Measurements from ENCODE around the gene POLL. TPM values are rescaled to one million over a fixed set of nuclear protein-coding genes. Genes with fewer than 3 reads are reported as not detected.

Gene POLL
- total and polyA plus RNA-seq, 2 donors (not counting 3 experiments of a cell fraction or from before 2014, with no cell fraction given), result 34.3 to 42.3 TPM

GRCh38 chr10:101564490-101564991 is 23.5 kb downstream of the POLL start:
- Histone ChIP-seq H2AFZ (ENCODE audit: low read depth, low read length) (no peak overlapping the region), H3K79me2 (ENCODE audit: control insufficient read depth, insufficient read depth, low read length) (no peaks in the 10 kb centered on the region), H3K4me1 (ENCODE audit: control insufficient read depth, extremely low read depth, insufficient read depth, low read length) (no peaks in the 10 kb centered on the region), H3K27ac (ENCODE audit: insufficient read depth, low read depth, low read length) (no peak overlapping the region), H3K9ac (replicated peaks; ENCODE audit: extremely low read depth, insufficient read depth, low read length) (no peak overlapping the region), H3K4me2 (ENCODE audit: insufficient read depth, low read length) (no peak overlapping the region), H3K9me3 (replicated peaks; ENCODE audit: control insufficient read depth, insufficient read depth, low read length) (no peaks in the 10 kb centered on the region), H3K36me3 (ENCODE audit: control insufficient read depth in 2 of 2, extremely low read depth in 1 of 2, insufficient read depth in 2 of 2, low read length in 2 of 2) (no peaks in the 10 kb centered on the region), H3K27me3 (ENCODE audit: control insufficient read depth in 2 of 2, insufficient read depth in 2 of 2, low read length in 2 of 2) (peaks cover 26 to 27% of the 10 kb centered on the region in 2 experiments), H3K4me3 (replicated peaks in 1 of 3; ENCODE audit: insufficient read depth in 1 of 3, low read depth in 1 of 3, low read length in 3 of 3) (no peak overlapping the region), H4K20me1 (replicated peaks; ENCODE audit: control insufficient read depth, extremely low read depth, insufficient read depth, low read length) (no peaks in the 10 kb centered on the region), H3K9me1 (replicated peaks; ENCODE audit: control insufficient read depth, extremely low read depth, insufficient read depth, low read length) (no peaks in the 10 kb centered on the region)
- no peak for TF ChIP-seq MYC (IDR thresholded peaks at IDR 0.05; ENCODE audit: low read depth, low read length)
- no peak for TF ChIP-seq FOS (IDR thresholded peaks at IDR 0.05; ENCODE audit: borderline replicate concordance, insufficient read depth, low read length)
- no peak for TF ChIP-seq CTCF (IDR thresholded peaks at IDR 0.05; ENCODE audit: extremely low read depth in 1 of 2, insufficient read depth in 1 of 2, low read depth in 1 of 2, low read length in 2 of 2)
- TF ChIP-seq JUN (IDR thresholded peaks at IDR 0.05; ENCODE audit: borderline replicate concordance, insufficient read depth, insufficient read length, low read depth), result no peak
- TF ChIP-seq POLR2A (IDR thresholded peaks at IDR 0.05; ENCODE audit: low read depth, low read length), result no peak
- TF ChIP-seq GATA2 (IDR thresholded peaks at IDR 0.05; ENCODE audit: insufficient read depth, insufficient read length, low read depth, low read length), result no peak
- no peak for TF ChIP-seq MAX (IDR thresholded peaks at IDR 0.05; ENCODE audit: insufficient read depth, insufficient read length)
- TF ChIP-seq POLR2AphosphoS5 (IDR thresholded peaks at IDR 0.05; ENCODE audit: insufficient read depth, low read depth, low read length), result no peak
- no peak for TF ChIP-seq EZH2 (IDR thresholded peaks at IDR 0.05; ENCODE audit: borderline replicate concordance, low read depth, low read length, severe bottlenecking)
- intact Hi-C loops (cut with micrococcal nuclease), result no loop called here
- no peak for DNase-seq (ENCODE audit: low read depth, low spot score)
- no TSS peak for BruUV-seq (replicated peaks)
- POLR2A ChIA-PET, result no interaction called here
- dilution Hi-C loops (cut with MboI; ENCODE audit: extremely low pct_ligation_motif_present, low sequenced_read_pairs), result no loop called here
- CTCF ChIA-PET, result no interaction called here
- FAIRE-seq, result no peak

Measured in endothelial cell of umbilical vein (primary cell).